GM12874 (cell line): ENCODE results near the gene NPM1.

ENCODE experiments used
- TF ChIP-seq, protein P1 (sequence below): IDR thresholded peaks from 2 replicates; pipeline ENCODE4 v1.5.1; 2011; ENCODE audit warnings: low read depth, mild to moderate bottlenecking, control low read depth, low read length, moderate library complexity; ENCODE audit not compliant: insufficient read depth

The NPM1 gene

DNA sequence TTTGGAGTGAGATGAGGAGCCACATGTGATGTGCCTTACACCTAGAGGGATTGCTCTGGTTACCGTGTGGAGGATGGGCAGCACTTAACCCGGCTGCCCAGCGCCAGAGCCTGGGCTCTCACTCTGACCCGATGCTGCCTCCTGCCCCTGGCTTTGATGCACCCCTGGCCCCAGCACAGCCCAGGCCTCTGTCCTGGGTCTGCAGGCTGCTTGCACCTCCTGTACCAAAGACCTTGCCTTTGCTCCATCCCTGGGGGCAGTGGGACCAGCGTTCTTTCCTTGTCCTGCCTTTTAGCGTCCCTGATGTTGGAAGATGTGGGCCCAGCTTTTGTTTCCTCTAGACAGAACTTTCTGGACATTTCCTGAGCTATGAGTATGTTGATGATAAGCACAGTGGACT, 72.2 kb downstream of the NPM1 start:
- TF ChIP-seq, protein P1, sequence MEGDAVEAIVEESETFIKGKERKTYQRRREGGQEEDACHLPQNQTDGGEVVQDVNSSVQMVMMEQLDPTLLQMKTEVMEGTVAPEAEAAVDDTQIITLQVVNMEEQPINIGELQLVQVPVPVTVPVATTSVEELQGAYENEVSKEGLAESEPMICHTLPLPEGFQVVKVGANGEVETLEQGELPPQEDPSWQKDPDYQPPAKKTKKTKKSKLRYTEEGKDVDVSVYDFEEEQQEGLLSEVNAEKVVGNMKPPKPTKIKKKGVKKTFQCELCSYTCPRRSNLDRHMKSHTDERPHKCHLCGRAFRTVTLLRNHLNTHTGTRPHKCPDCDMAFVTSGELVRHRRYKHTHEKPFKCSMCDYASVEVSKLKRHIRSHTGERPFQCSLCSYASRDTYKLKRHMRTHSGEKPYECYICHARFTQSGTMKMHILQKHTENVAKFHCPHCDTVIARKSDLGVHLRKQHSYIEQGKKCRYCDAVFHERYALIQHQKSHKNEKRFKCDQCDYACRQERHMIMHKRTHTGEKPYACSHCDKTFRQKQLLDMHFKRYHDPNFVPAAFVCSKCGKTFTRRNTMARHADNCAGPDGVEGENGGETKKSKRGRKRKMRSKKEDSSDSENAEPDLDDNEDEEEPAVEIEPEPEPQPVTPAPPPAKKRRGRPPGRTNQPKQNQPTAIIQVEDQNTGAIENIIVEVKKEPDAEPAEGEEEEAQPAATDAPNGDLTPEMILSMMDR, result no peak
